HUES48 (cell line): ENCODE results near the gene OXA1L.
"Not testable (repeated sequence)": the region's sequence is repeated elsewhere in the genome, so short reads cannot be mapped to it uniquely, and the experiment has no call there.

Source experiments
- H3K27ac ChIP-seq: one replicate; pipeline ENCODE4 v1.7.0; 2013; ENCODE audit warnings: low read depth, low read length, inconsistent platforms
- H3K27me3 ChIP-seq: 2 replicates; pipeline ENCODE4 v1.6.1; 2013; ENCODE audit warnings: mild to moderate bottlenecking, low read length; ENCODE audit not compliant: control insufficient read depth, insufficient read depth
- H3K36me3 ChIP-seq: 2 replicates; pipeline ENCODE4 v1.6.1; 2013; ENCODE audit warnings: low read length; ENCODE audit not compliant: control insufficient read depth, insufficient read depth
- H3K4me1 ChIP-seq: 2 replicates; pipeline ENCODE4 v1.6.1; 2013; ENCODE audit warnings: mild to moderate bottlenecking, low read length; ENCODE audit not compliant: control insufficient read depth, insufficient read depth
- H3K4me3 ChIP-seq: 2 replicates; pipeline ENCODE4 v1.5.1; 2013; ENCODE audit warnings: mild to moderate bottlenecking, low read depth, low read length
- H3K9ac ChIP-seq: 2 replicates; pipeline ENCODE4 v1.6.1; 2013; ENCODE audit warnings: mild to moderate bottlenecking, low read depth, low read length, moderate library complexity
- H3K9me3 ChIP-seq: 2 replicates; pipeline ENCODE4 v1.6.1; 2013; ENCODE audit warnings: low read length; ENCODE audit not compliant: control insufficient read depth, insufficient read depth

Gene OXA1L

DNA sequence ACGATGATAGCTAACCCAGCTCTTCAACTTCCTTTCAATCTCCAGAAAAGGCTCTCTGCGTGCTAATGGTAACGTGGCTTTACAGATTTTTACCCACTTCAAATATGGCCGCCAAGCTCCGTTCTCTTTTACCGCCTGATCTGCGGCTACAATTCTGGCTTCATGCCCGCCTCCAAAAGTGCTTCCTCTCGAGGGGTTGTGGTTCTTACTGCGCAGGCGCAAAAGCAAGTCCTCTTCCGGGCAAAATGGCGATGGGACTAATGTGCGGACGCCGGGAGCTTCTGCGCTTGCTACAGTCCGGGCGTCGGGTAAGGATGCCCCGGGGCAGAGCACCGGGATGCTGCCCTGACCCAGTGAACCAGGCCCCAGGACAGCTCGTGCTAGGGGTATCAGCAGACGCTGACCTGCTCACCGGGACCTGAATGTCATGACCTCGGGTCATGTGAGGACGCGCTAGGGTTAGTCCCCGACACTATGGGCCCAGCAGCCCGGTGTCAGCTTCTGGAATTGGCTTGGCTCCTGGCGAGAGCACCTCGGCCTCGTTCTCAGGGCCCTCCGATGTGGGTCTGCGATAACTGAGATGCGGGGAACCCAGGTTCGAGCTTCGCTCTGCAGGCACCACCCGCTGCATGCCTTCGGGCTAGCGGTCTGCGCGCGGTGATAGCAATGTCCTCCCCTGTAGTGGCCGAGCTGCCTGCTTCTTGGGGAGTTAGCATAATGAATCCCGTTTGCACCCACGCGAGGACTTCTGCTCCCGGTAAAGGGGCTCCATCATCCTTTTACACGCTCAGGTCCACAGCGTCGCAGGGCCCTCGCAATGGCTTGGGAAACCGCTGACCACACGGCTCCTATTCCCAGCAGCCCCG is at the start of gene OXA1L:
TSS of gene OXA1L (plus strand) at position 232 of the 866 bp plus-strand sequence. CDS start at position 246, 14 bp downstream.
- peak within 1 kb of the TSS; percentile 93 for H3K4me3 ChIP-seq
- H3K36me3 ChIP-seq, result peaks cover 41% of the 10 kb centered on the region
- H3K9ac ChIP-seq, result peak within 1 kb of the TSS; percentile 97
- H3K9me3 ChIP-seq, result no peaks in the 10 kb centered on the region
- peak within 1 kb of the TSS; percentile 86 for H3K27ac ChIP-seq
- no peaks in the 10 kb centered on the region for H3K27me3 ChIP-seq
- H3K4me1 ChIP-seq, result peaks cover 8% of the 10 kb centered on the region

DNA sequence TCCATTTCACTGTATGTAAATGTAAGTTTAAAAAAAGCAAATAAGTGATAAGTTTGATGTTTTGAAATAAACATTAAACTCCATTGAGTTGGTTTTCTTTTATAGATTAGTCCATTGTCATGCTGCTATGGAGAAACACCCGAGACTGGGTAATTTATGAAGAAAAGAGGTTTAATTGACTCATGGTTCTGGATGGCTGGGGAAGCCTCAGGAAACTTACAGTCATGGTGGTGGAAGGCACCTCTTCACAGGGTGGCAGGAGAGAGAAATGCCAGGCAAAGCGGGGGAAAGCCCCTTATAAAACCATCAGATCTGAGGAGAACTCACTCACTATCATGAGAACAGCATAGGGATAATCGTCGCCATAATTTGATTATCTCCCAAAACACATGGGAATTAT is 48.4 kb upstream of the OXA1L start:
- H3K27me3 ChIP-seq, result no peaks in the 10 kb centered on the region
- H3K4me1 ChIP-seq, result no peaks in the 10 kb centered on the region
- H3K27ac ChIP-seq, result no peak overlapping the region
- no peaks in the 10 kb centered on the region for H3K9me3 ChIP-seq
- no peak overlapping the region for H3K9ac ChIP-seq
- H3K4me3 ChIP-seq, result no peak overlapping the region
- no peaks in the 10 kb centered on the region for H3K36me3 ChIP-seq

DNA sequence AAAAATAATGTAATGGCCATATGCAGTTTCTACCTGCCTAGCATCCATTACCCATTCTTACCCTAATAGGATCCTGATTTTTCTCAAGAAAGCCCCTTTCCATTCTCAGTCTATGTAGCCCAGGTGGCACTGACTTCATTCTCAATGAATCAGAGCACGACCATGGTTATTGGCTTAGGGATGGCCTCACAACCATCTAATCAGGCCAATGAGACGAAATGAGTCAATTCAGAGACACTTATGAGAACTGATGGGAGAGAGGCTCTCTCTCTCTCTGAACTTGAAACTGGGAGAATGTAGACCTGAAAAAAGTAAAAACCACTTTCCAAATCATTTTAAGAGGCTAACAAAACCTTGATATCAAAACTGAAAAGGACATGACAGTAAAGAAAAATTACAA is 45.3 kb upstream of the OXA1L start:
- H3K27ac ChIP-seq, result no peak overlapping the region
- H3K9ac ChIP-seq, result no peak overlapping the region
- no peaks in the 10 kb centered on the region for H3K36me3 ChIP-seq
- H3K27me3 ChIP-seq, result no peaks in the 10 kb centered on the region
- H3K9me3 ChIP-seq, result no peaks in the 10 kb centered on the region
- H3K4me3 ChIP-seq, result no peak overlapping the region
- H3K4me1 ChIP-seq, result no peaks in the 10 kb centered on the region

DNA sequence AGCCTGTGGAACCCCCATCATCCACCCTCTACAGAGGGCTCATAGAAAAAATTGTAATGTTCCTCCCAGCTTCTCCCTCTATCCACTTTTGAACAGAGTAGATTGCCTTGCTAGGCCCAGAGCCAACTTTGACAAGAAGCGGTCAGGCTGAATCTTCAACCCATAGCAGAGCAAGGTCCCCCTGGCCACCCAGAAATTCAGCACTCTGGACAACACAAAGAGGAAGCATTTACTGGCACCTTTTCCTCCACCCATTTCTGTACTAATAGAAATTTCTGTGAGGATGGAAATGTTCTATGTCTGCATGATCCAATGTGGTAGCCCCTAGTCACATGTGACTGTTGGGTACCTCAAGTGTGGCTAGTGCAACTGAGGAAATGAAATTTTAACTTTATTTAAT is 42.7 kb upstream of the OXA1L start:
- H3K9ac ChIP-seq, result no peak overlapping the region
- H3K27ac ChIP-seq, result no peak overlapping the region

DNA sequence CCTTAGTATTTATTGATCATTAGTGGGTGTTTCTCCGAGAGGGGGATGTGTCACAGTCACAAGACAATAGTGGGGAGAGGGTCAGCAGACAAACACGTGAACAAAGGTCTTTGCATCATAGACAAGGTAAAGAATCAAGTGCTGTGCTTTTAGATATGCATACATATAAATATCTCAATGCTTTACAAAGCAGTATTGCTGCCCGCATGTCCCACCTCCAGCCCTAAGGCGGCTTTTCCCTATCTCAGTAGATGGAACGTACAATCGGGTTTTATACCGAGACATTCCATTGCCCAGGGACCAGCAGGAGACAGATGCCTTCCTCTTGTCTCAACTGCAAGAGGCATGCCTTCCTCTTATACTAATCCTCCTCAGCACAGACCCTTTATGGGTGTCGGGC is 41.6 kb upstream of the OXA1L start:
- not testable (repeated sequence) for H3K4me1 ChIP-seq, H3K27ac ChIP-seq, H3K27me3 ChIP-seq, H3K9ac ChIP-seq, H3K9me3 ChIP-seq, H3K4me3 ChIP-seq, H3K36me3 ChIP-seq

More for the DNA sequence above, 42.7 kb upstream of the OXA1L start:
- H3K4me1 ChIP-seq, result no peaks in the 10 kb centered on the region
- no peaks in the 10 kb centered on the region for H3K36me3 ChIP-seq
- H3K27me3 ChIP-seq, result no peaks in the 10 kb centered on the region
- H3K9me3 ChIP-seq, result no peaks in the 10 kb centered on the region
- no peak overlapping the region for H3K4me3 ChIP-seq

DNA sequence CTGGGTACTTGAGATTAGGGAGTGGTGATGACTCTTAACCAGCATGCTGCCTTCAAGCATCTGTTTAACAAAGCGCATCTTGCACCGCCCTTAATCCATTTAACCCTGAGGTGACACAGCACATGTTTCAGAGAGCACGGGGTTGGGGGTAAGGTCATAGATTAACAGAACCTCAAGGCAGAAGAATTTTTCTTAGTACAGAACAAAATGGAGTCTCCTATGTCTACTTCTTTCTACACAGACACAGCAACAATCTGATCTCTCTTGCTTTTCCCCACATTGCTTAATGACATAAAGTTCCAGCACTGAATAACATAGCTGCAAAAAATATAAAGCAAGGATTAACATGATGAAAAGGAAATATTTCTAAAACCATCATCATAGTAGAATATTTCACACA is 41.1 kb upstream of the OXA1L start:
- H3K4me3 ChIP-seq, H3K9ac ChIP-seq, H3K27me3 ChIP-seq, H3K27ac ChIP-seq, H3K4me1 ChIP-seq, H3K36me3 ChIP-seq, H3K9me3 ChIP-seq: not testable (repeated sequence)

DNA sequence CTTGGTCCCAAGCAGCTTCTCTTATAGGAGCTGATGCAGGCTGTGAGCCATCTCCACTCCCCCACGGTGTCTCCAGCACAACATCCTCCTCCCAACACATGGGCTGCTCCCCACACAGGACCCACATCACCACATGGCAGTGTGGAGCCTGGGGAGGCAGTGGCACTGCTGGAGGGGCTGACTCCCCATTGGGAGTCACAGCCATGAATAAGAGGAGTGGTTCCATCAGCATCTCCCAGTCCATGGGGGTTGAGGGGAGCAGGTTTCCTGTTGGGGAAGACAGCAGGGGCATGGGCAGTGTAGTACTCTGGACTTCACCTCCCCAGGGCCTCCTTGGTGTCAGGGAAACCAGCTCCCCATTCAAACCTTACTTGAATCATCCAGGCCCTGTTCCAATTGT is 40.5 kb upstream of the OXA1L start:
- Histone ChIP-seq H3K9ac (no peak overlapping the region), H3K27me3 (no peaks in the 10 kb centered on the region), H3K9me3 (no peaks in the 10 kb centered on the region), H3K4me1 (no peaks in the 10 kb centered on the region), H3K4me3 (no peak overlapping the region), H3K27ac (no peak overlapping the region), H3K36me3 (no peaks in the 10 kb centered on the region)

DNA sequence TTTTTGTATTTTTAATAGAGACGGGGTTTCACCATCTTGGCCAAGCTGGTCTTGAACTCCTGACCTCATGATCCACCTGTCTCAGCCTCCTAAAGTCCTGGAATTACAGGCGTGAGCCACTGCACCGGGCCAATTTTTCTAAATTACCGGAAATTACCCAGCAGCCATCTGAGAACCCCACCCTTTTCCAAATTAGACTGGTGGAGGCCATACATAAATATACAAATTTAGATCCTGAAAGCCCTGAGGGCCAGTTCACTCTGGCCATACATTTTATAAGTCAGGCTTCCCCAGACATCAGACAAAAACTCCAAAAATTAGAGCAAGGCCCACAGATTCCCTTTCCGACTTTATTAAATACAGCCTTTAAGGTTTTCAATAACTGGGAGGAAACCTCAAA is 34.4 kb upstream of the OXA1L start:
- H3K4me3 ChIP-seq, H3K9ac ChIP-seq, H3K4me1 ChIP-seq, H3K36me3 ChIP-seq, H3K27ac ChIP-seq, H3K9me3 ChIP-seq, H3K27me3 ChIP-seq: not testable (repeated sequence)

DNA sequence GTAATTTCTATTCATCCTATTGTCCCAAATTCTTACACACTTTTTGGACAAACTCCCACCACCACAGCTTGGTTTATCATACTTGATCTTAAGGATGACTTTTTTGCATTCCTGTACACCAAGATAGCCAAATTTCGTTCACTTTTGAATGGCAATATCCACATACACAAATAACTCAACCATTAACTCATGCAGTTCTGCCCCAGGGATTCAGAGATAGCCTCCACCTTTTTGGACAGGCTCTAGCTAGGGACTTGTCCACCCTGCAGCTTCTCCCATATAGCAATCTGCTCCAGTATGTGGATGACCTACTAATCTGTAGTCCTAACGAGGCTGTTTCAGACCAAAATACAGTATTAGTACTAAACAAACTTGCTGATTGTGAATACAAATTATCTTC is 32.7 kb upstream of the OXA1L start:
- H3K36me3 ChIP-seq, result no peaks in the 10 kb centered on the region
- no peak overlapping the region for H3K27ac ChIP-seq

DNA sequence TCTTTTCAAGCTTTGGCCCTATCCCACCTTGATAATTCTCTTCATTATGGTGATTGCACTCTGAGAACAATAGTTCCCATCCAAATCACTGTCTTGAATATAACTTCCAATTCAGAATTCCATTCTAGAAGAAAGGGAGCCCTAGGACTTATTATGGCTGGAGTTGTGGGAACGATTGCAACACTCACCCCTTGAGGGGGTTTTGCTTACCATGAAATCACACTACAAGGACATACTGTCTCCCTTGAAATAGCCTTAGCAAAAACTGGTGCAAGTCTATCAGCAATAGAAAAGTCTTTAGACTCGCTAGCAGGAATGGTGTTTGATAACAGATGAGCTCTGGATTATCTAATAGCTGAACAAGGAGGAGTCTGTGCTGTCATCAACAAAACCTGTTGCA is 31.4 kb upstream of the OXA1L start:
- Histone ChIP-seq H3K27me3 (no peaks in the 10 kb centered on the region), H3K4me1 (no peaks in the 10 kb centered on the region), H3K27ac (no peak overlapping the region), H3K36me3 (no peaks in the 10 kb centered on the region), H3K4me3 (no peak overlapping the region), H3K9me3 (0 out of 2 replicates have a peak, but pooled peaks cover 4% of the 10 kb centered on the region), H3K9ac (no peak overlapping the region)

More for the DNA sequence above, 32.7 kb upstream of the OXA1L start:
- Histone ChIP-seq H3K9me3 (0 out of 2 replicates have a peak, but pooled peaks cover 4% of the 10 kb centered on the region), H3K9ac (no peak overlapping the region), H3K4me1 (no peaks in the 10 kb centered on the region), H3K4me3 (no peak overlapping the region), H3K27me3 (no peaks in the 10 kb centered on the region)

DNA sequence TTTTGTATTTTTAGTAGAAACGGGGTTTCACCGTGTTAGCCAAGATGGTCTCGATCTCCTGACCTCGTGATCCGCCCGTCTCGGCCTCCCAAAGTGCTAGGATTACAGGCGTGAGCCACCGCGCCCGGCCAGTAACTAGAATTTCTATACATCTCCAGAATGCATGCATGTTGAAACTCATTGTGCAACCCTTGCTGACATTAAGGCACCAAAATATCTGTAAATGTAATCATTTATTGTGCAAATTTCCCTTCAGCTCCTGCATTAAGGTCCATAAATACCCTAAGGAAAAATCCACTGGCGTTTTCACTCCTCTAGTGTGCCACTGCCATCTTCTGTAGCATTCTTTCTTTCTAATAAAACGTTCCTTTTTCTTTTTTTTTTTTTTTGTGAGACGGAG is 30.1 kb upstream of the OXA1L start:
- not testable (repeated sequence) for H3K9ac ChIP-seq, H3K27ac ChIP-seq, H3K36me3 ChIP-seq, H3K4me3 ChIP-seq, H3K4me1 ChIP-seq, H3K9me3 ChIP-seq, H3K27me3 ChIP-seq
